ENCODE data around the gene HEXA. TPM values are rescaled to one million over a fixed set of nuclear protein-coding genes. Genes with fewer than 3 reads are reported as not detected.

The HEXA gene
- total RNA-seq, 1 experiment from 2014 or later = 199 TPM

DNA sequence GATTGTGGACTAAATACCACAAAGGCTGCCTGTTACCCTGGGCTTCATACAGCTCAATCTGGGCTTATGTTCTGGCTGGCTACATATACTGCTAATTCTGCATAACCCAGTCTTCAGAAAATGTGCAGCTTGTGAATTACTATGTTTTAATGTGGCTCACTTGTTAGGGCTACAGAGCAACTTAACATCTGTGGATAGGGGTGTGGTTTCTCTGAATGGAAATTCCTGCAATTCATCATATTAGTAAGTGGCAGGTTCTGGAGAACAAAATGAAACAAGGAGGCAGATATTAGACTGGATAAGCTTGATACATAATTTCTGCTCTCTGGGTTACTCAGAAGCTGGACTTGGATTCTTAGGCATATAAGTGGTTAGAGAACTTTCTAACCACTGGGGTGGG lies 29.0 kb upstream of the HEXA start:
- no peak overlapping the region for H3K27ac ChIP-seq (ENCODE audit: low read length)
- H3K9me3 ChIP-seq (ENCODE audit: control insufficient read depth, insufficient read depth, low read depth, low read length) = no peaks in the 10 kb centered on the region
- no peaks in the 10 kb centered on the region for H3K4me1 ChIP-seq (ENCODE audit: control insufficient read depth, insufficient read depth, low read length)
- CTCF ChIA-PET = no interaction called here
- BruUV-seq (replicated peaks) = no TSS peak
- TF ChIP-seq POLR2AphosphoS5 (IDR thresholded peaks at IDR 0.05; ENCODE audit: low read depth, low read length) (no peak), SIN3A (IDR thresholded peaks at IDR 0.05; ENCODE audit: borderline replicate concordance, insufficient read depth, low read depth, low read length) (no peak), TCF7L2 (IDR thresholded peaks at IDR 0.05; ENCODE audit: low read depth, low read length) (no peak)
- TF ChIP-seq, protein P1, sequence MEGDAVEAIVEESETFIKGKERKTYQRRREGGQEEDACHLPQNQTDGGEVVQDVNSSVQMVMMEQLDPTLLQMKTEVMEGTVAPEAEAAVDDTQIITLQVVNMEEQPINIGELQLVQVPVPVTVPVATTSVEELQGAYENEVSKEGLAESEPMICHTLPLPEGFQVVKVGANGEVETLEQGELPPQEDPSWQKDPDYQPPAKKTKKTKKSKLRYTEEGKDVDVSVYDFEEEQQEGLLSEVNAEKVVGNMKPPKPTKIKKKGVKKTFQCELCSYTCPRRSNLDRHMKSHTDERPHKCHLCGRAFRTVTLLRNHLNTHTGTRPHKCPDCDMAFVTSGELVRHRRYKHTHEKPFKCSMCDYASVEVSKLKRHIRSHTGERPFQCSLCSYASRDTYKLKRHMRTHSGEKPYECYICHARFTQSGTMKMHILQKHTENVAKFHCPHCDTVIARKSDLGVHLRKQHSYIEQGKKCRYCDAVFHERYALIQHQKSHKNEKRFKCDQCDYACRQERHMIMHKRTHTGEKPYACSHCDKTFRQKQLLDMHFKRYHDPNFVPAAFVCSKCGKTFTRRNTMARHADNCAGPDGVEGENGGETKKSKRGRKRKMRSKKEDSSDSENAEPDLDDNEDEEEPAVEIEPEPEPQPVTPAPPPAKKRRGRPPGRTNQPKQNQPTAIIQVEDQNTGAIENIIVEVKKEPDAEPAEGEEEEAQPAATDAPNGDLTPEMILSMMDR (IDR thresholded peaks at IDR 0.05) = no peak
- TF ChIP-seq, protein P2, sequence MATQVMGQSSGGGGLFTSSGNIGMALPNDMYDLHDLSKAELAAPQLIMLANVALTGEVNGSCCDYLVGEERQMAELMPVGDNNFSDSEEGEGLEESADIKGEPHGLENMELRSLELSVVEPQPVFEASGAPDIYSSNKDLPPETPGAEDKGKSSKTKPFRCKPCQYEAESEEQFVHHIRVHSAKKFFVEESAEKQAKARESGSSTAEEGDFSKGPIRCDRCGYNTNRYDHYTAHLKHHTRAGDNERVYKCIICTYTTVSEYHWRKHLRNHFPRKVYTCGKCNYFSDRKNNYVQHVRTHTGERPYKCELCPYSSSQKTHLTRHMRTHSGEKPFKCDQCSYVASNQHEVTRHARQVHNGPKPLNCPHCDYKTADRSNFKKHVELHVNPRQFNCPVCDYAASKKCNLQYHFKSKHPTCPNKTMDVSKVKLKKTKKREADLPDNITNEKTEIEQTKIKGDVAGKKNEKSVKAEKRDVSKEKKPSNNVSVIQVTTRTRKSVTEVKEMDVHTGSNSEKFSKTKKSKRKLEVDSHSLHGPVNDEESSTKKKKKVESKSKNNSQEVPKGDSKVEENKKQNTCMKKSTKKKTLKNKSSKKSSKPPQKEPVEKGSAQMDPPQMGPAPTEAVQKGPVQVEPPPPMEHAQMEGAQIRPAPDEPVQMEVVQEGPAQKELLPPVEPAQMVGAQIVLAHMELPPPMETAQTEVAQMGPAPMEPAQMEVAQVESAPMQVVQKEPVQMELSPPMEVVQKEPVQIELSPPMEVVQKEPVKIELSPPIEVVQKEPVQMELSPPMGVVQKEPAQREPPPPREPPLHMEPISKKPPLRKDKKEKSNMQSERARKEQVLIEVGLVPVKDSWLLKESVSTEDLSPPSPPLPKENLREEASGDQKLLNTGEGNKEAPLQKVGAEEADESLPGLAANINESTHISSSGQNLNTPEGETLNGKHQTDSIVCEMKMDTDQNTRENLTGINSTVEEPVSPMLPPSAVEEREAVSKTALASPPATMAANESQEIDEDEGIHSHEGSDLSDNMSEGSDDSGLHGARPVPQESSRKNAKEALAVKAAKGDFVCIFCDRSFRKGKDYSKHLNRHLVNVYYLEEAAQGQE (IDR thresholded peaks at IDR 0.05; ENCODE audit: insufficient read depth in 1 of 2, low read depth in 2 of 2, low read length in 1 of 2) = no peak
- no peak for ATAC-seq
- peaks cover 29% of the 10 kb centered on the region for H3K27me3 ChIP-seq (ENCODE audit: control insufficient read depth, insufficient read depth, low read length)
- H3K4me3 ChIP-seq (ENCODE audit: low read depth in 2 of 2, low read length in 2 of 2) = no peak overlapping the region
- in situ Hi-C loops (cut with HindIII; ENCODE audit: low pct_unique_long_range_greater_than_20kb, low sequenced_read_pairs) = no loop called here
- POLR2A ChIA-PET = interaction anchor here (1.7 kb wide), 1 partner anchor 11 kb away, joined by 4 read pairs; no protein-coding TSS in a partner anchor
- H3K36me3 ChIP-seq (ENCODE audit: control insufficient read depth, insufficient read depth, low read length) = no peaks in the 10 kb centered on the region
- intact Hi-C loops (cut with micrococcal nuclease; ENCODE audit: unreplicated experiment) = no loop called here
- DNase-seq (ENCODE audit: low read depth, low spot score) = no peak

DNA sequence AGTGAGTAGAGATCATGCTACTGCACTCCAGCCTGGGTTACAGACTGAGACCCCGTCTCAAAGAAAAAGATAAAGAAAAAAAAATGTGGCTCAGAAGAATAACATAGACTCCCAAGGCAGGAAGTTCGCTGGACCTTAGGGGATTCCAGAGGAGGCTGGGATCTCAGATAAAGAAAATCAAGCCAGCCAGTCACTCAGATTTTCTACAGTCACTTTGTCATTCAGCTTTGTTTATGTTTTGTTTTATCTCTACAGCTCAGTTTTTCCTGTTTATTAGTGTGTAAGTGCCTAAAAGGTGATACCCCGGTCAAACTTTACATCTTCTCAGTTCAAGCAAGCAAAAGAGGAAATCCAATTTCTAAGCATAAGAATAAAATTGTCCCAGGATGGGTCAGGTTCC lies 28.5 kb upstream of the HEXA start:
- in situ Hi-C loops (cut with HindIII; ENCODE audit: low pct_unique_long_range_greater_than_20kb, low sequenced_read_pairs) = no loop called here
- intact Hi-C loops (cut with micrococcal nuclease; ENCODE audit: unreplicated experiment) = no loop called here
- Histone ChIP-seq H3K4me1 (ENCODE audit: control insufficient read depth, insufficient read depth, low read length) (no peaks in the 10 kb centered on the region), H3K9me3 (ENCODE audit: control insufficient read depth, insufficient read depth, low read depth, low read length) (no peaks in the 10 kb centered on the region), H3K27ac (ENCODE audit: low read length) (no peak overlapping the region), H3K27me3 (ENCODE audit: control insufficient read depth, insufficient read depth, low read length) (peaks cover 29% of the 10 kb centered on the region), H3K4me3 (ENCODE audit: low read depth in 2 of 2, low read length in 2 of 2) (no peak overlapping the region), H3K36me3 (ENCODE audit: control insufficient read depth, insufficient read depth, low read length) (no peaks in the 10 kb centered on the region)
- BruUV-seq (replicated peaks) = no TSS peak
- TF ChIP-seq, protein P2 (IDR thresholded peaks at IDR 0.05; ENCODE audit: insufficient read depth in 1 of 2, low read depth in 2 of 2, low read length in 1 of 2) = no peak
- no peak for TF ChIP-seq TCF7L2 (IDR thresholded peaks at IDR 0.05; ENCODE audit: low read depth, low read length)
- TF ChIP-seq, protein P1 (IDR thresholded peaks at IDR 0.05) = no peak
- TF ChIP-seq POLR2AphosphoS5 (IDR thresholded peaks at IDR 0.05; ENCODE audit: low read depth, low read length) = no peak
- no peak for TF ChIP-seq SIN3A (IDR thresholded peaks at IDR 0.05; ENCODE audit: borderline replicate concordance, insufficient read depth, low read depth, low read length)
- ATAC-seq = no peak
- no peak for DNase-seq (ENCODE audit: low read depth, low spot score)
- CTCF ChIA-PET = interaction anchor here (0.6 kb wide), 1 partner anchor 28 kb away, joined by 3 read pairs; the partner anchor contains the start of gene HEXA
- POLR2A ChIA-PET = interaction anchor here (1.7 kb wide), 1 partner anchor 11 kb away, joined by 4 read pairs; no protein-coding TSS in a partner anchor

All from Panc1 (cell line).